GM23248 (cell line): ENCODE results near the gene UBE2I. TPM values are rescaled to one million over a fixed set of nuclear protein-coding genes. Genes with fewer than 3 reads are reported as not detected.

ENCODE experiments used
- DNase-seq: peaks from one replicate; pipeline ENCODE4 v3.0.0-alpha.2; 2015
- H2AFZ ChIP-seq: fragments of 200-600 bp; sonication (generic); 2 replicates; pipeline ENCODE4 v1.6.1; 2016; ENCODE audit warnings: antibody characterized with exemption
- H3F3A ChIP-seq: fragments of 200-600 bp; sonication (generic); 2 replicates; pipeline ENCODE4 v1.6.1; 2016; ENCODE audit warnings: mild to moderate bottlenecking, antibody characterized with exemption, mixed run types; ENCODE audit not compliant: insufficient read depth
- H3K27ac ChIP-seq: fragments of 200-600 bp; sonication (generic); 2 replicates; pipeline ENCODE4 v1.5.1; 2016; ENCODE audit warnings: mild to moderate bottlenecking
- H3K27me3 ChIP-seq: fragments of 200-600 bp; sonication (generic); replicated peaks from 2 replicates; pipeline ENCODE4 v1.6.1; 2016; ENCODE audit warnings: mild to moderate bottlenecking; ENCODE audit not compliant: insufficient read depth
- H3K36me3 ChIP-seq: fragments of 200-600 bp; sonication (generic); 2 replicates; pipeline ENCODE4 v1.6.1; 2016; ENCODE audit warnings: low read depth, mild to moderate bottlenecking
- H3K4me1 ChIP-seq: fragments of 200-600 bp; sonication (generic); 2 replicates; pipeline ENCODE4 v1.6.1; 2016; ENCODE audit warnings: mild to moderate bottlenecking; ENCODE audit not compliant: insufficient read depth
- H3K4me2 ChIP-seq: fragments of 200-600 bp; sonication (generic); one replicate; pipeline ENCODE4 v1.6.1; 2016; ENCODE audit warnings: mild to moderate bottlenecking; ENCODE audit not compliant: unreplicated experiment
- H3K4me3 ChIP-seq: fragments of 200-600 bp; sonication (generic); 2 replicates; pipeline ENCODE4 v1.5.1; 2016; ENCODE audit warnings: mild to moderate bottlenecking
- H3K79me2 ChIP-seq: fragments of 200-600 bp; sonication (generic); 2 replicates; pipeline ENCODE4 v1.6.1; 2016; ENCODE audit warnings: mild to moderate bottlenecking; ENCODE audit not compliant: insufficient read depth
- H3K9ac ChIP-seq: fragments of 200-600 bp; sonication (generic); 2 replicates; pipeline ENCODE4 v1.6.1; 2016; ENCODE audit warnings: mild to moderate bottlenecking
- H3K9me2 ChIP-seq: fragments of 200-600 bp; sonication (generic); 2 replicates; pipeline ENCODE4 v1.6.1; 2016; ENCODE audit warnings: mixed run types, mild to moderate bottlenecking, moderate library complexity; ENCODE audit not compliant: insufficient read depth
- H3K9me3 ChIP-seq: fragments of 200-600 bp; sonication (generic); one replicate; pipeline ENCODE4 v1.6.1; 2017; ENCODE audit warnings: low read depth
- H4K20me1 ChIP-seq: fragments of 200-600 bp; sonication (generic); 2 replicates; pipeline ENCODE4 v1.6.0; 2016; ENCODE audit not compliant: insufficient read depth
- EZH2 ChIP-seq: fragments of 200-600 bp; sonication (generic); IDR thresholded peaks from 2 replicates; pipeline ENCODE4 v1.6.1; 2018; ENCODE audit warnings: antibody characterized with exemption, mild to moderate bottlenecking; ENCODE audit not compliant: insufficient read depth, poor library complexity, severe bottlenecking
- EZH2phosphoT487 ChIP-seq: fragments of 200-600 bp; sonication (generic); IDR thresholded peaks from 2 replicates; pipeline ENCODE4 v1.6.1; 2018; ENCODE audit warnings: antibody characterized with exemption, moderate library complexity, mild to moderate bottlenecking, low read depth; ENCODE audit not compliant: insufficient read depth
- WGBS, 2 experiments: methylation state at CpG; one replicate each; pipeline ENCODE4 v1.1.6; 2015 to 2017; ENCODE audit warnings: low lambda C conversion rate in 2 of 2, low coverage in 1 of 2; ENCODE audit errors: missing lambda C conversion rate in 2 of 2; 5-methylcytosine and 5-hydroxymethylcytosine counted together
- in situ Hi-C: fragments of 300-500 bp; cut with MboI; formaldehyde crosslinking; loops from 2 replicates; pipeline ENCODE4 v1.15.0; 2020
- polyA plus RNA-seq: library from polyadenylated mRNA; unstranded; fragments of >200 nt; fragmentation: Nextera tagmentation; extraction: Ambion mirVana; gene quantifications from 2 replicates; pipeline ENCODE4 v1.2.1, GENCODE V29; 2016
- total RNA-seq: library from RNA; depleted of rRNA; stranded (reverse); fragments of >200 nt; shearing (Covaris generic); gene quantifications from 2 replicates; pipeline ENCODE4 v1.2.3, GENCODE V29; 2014

UBE2I gene
- total and polyA plus RNA-seq, 2 experiments from 2014 or later: 77.7 to 134 TPM

DNA sequence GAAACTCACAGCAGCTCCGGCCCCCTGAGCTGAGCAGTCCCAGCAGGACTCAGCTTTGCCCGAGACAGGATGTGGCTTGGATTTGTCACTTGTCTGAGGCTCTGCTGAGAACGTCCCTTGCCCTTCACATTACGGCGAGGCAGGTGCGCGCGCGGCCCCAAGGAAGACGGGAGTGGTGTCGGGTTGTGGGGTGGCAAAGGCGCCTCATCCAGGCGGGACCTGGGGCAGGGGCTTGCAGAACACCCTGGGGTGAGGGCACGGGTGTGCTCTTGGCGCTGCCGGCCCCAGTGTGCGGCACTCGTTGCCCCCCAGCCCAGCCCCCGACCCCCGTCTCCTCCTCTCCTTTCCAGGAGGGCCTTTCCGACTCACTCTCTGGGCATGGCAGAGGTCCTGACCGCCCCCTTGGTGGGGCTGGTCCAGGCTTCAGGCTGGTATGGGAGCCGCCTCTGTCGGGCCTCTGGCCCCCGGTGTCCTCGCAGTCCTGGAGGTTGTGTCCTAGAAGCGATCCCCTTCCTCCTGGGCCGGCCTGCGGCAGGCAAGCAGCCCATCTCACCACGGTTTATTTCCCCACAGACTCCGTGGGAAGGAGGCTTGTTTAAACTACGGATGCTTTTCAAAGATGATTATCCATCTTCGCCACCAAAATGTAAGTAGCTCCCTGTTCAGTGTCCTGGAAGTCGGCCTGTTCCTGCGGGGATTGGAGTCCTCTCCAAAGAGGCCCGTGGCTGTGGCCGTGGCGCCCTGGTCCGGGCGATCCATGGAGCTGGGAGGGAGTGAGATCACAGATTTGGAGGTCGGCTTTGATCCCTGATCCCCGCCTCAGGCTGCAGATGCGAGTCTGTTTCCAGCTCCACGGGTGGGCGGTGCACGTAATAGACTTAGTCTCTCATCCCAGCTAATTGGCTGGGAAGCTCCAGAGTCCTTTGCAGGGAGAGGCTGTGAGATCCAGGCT is 5.9 kb downstream of the UBE2I start:
- no peak for DNase-seq
- peaks cover 18% of the 10 kb centered on the region for H4K20me1 ChIP-seq
- no peak overlapping the region for H3K27ac ChIP-seq
- H3K9ac ChIP-seq: no peak overlapping the region
- H3K4me2 ChIP-seq: no peak overlapping the region
- H3K36me3 ChIP-seq: peaks cover 23% of the 10 kb centered on the region
- TF ChIP-seq EZH2phosphoT487: no peak
- TF ChIP-seq EZH2: no peak
- H3K79me2 ChIP-seq: peaks cover 99% of the 10 kb centered on the region
- peaks cover 16% of the 10 kb centered on the region for H3K4me1 ChIP-seq
- H3K9me3 ChIP-seq: no peaks in the 10 kb centered on the region
- in situ Hi-C loops: no loop called here
- 81 to 82% methylated on average over 37 to 46 of the region's 46 CpGs for WGBS, 2 experiments
- H3F3A ChIP-seq: peaks cover 8% of the 10 kb centered on the region; the same call in 1 of the 2 replicates
- H3K9me2 ChIP-seq: no peaks in the 10 kb centered on the region
- no peaks in the 10 kb centered on the region for H3K27me3 ChIP-seq
- H3K4me3 ChIP-seq: no peak overlapping the region
- H2AFZ ChIP-seq: no peak overlapping the region

DNA sequence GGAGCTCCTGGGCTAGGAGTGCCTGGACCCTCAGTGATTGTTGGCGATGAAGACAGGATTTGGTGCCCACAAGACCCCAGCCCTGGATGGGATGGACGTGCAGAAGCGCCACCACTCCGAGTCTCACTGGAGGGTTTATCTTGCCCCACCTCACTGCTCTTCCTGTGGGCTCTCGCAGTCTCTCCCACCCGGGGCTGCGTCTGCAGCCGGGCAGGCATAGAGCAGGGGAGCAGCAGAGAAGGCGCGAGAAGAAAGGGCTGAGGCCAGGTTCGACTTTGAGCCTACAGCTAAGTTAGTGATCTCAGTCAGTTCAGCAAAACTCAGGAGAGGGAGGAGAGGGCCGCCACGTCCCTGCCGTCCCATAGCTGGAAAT is 6.6 kb downstream of the UBE2I start:
- no peak for DNase-seq
- Histone ChIP-seq H3K27me3 (no peaks in the 10 kb centered on the region), H3K27ac (no peak overlapping the region), H3K79me2 (peaks cover 94% of the 10 kb centered on the region), H3K4me2 (no peak overlapping the region), H3K4me3 (no peak overlapping the region), H4K20me1 (peaks cover 14% of the 10 kb centered on the region), H3K4me1 (peaks cover 16% of the 10 kb centered on the region), H3K9me3 (no peaks in the 10 kb centered on the region), H3F3A (peaks cover 3% of the 10 kb centered on the region; the same call in 1 of the 2 replicates), H3K9me2 (no peaks in the 10 kb centered on the region), H2AFZ (no peak overlapping the region), H3K36me3 (peaks cover 23% of the 10 kb centered on the region), H3K9ac (no peak overlapping the region)
- TF ChIP-seq EZH2: no peak
- in situ Hi-C loops: no loop called here
- 94 to 95% methylated on average over 14 of the region's 14 CpGs for WGBS, 2 experiments

DNA sequence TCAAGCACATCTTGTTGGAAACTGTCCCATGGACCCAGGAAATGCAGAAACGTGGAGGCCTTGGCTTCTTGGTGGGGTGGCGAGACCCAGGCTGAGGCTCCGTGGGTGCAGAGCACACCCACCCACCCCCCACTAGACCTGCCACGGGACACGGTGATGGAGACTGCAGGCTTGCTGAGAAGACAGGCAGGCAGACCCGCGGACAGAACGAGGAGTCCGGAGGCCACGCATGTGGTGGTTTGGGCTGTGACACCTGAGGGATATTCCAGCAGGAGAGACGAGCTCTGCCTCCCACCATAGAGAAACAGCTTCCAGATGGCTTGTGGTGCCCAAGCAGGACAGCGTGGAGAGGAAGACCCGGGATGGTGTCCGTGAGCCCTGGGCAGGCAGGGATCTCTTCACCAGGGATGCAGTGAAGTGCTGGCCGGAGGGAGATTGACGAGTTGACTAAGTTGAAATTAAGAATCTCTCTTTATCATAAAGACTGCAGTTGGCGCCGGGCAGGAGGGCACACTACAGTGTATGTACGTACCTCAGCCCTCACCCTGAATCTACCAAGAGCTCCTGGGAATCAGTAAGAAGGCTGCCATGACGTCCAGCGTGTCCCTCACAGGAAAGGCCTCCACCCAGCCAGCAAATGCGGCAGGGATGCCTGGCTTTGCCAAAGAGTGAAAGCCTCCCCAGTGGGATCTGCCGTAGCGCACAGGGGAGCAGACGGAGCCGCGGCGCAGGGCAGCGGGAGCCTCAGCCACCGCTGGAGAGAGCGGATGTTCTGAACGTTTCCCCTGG is 8.2 kb downstream of the UBE2I start:
- Histone ChIP-seq H3K9ac (no peak overlapping the region), H3K9me2 (no peaks in the 10 kb centered on the region), H3K4me2 (no peak overlapping the region), H3K79me2 (peaks cover 77% of the 10 kb centered on the region), H3K27ac (no peak overlapping the region), H3F3A (no peaks in the 10 kb centered on the region), H3K4me1 (peaks cover under 1% of the 10 kb centered on the region; the same call in 1 of the 2 replicates), H4K20me1 (peaks cover 2% of the 10 kb centered on the region; the same call in 1 of the 2 replicates), H2AFZ (no peak overlapping the region), H3K4me3 (no peak overlapping the region), H3K9me3 (no peaks in the 10 kb centered on the region), H3K27me3 (no peaks in the 10 kb centered on the region), H3K36me3 (peaks cover 23% of the 10 kb centered on the region)
- TF ChIP-seq EZH2 (no peak), EZH2phosphoT487 (no peak)
- DNase-seq: no peak
- in situ Hi-C loops: no loop called here
- WGBS, 2 experiments: 86 to 90% methylated on average over 32 of the region's 32 CpGs

DNA sequence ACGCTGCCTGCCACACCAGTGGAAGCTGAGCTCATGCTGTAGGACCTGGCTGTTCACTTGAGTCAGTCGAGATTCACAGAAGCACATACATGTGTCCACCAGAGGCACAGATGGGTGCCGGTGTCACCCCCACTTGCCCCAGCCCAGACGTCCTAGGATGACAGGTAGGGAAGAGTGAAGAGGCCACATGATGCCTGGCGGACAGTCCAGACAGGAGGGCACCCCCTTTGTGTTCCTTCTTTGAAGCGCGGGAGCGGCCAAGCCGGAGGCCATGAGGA is 8.8 kb downstream of the UBE2I start:
- in situ Hi-C loops: no loop called here
- 83 to 85% methylated on average over 9 of the region's 9 CpGs for WGBS, 2 experiments
- H3K4me2 ChIP-seq: no peak overlapping the region
- H3K9me2 ChIP-seq: no peaks in the 10 kb centered on the region
- H3K9ac ChIP-seq: no peak overlapping the region
- no peak overlapping the region for H3K27ac ChIP-seq
- no peak for DNase-seq
- H3K36me3 ChIP-seq: peaks cover 23% of the 10 kb centered on the region
- no peaks in the 10 kb centered on the region for H3K4me1 ChIP-seq
- H3K9me3 ChIP-seq: no peaks in the 10 kb centered on the region
- no peak overlapping the region for H3K4me3 ChIP-seq
- no peaks in the 10 kb centered on the region for H4K20me1 ChIP-seq
- H3K27me3 ChIP-seq: no peaks in the 10 kb centered on the region
- peaks cover 72% of the 10 kb centered on the region for H3K79me2 ChIP-seq
- H2AFZ ChIP-seq: no peak overlapping the region
- H3F3A ChIP-seq: no peaks in the 10 kb centered on the region
- TF ChIP-seq EZH2phosphoT487 (no peak), EZH2 (no peak)
